HuH-7.5 (cell line): ENCODE data around the gene ZNF580.

Experiments
- DNase-seq: peaks from one replicate; pipeline ENCODE4 v3.0.0; 2011; ENCODE audit warnings: low spot score

Gene ZNF580

GRCh38 chr19:55624109-55625003 lies 16.4 kb upstream of the ZNF580 start, which contains the start of gene ZNF784:
TSS of gene ZNF784 (minus strand) at chr19:55624566. CDS start at chr19:55624561, 5 bp downstream.
- peak; percentile 94 for DNase-seq

DNA sequence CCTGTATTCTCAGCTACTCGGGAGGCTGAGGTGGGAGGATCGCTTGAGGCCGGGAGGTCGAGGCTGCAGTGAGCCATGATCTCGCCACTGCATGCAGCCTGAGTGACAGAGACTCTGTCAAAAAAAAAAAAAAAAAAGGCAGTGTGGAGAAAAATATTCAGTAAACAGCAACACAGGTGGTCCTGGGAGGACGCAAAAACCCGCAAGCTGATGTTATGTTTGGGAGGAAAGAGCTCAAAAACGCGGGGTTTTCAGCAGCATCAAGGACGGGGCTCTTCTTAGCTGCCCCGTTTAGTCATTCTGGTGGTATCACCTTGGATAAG lies 15.8 kb upstream of the ZNF580 start:
- DNase-seq: no peak

DNA sequence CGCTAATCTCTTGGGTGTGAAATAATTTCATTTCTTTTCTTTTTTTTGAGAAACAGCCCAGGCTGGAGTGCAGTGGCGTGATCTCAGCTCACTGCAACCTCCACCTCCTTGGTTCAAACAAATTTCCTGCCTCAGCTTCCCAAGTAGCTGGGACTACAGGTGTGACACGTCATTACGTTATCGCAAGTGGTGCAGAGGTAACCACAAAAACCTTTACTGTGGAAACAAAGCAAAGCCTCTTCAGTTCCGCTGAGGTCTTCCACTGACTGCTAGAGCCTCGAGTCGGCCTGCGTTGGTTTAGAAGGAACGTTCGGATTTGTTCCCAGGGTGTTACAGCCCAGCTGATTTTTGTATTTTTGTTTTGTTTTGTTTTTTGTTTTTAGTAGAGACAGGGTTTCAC lies 14.5 kb upstream of the ZNF580 start:
- DNase-seq: no peak

DNA sequence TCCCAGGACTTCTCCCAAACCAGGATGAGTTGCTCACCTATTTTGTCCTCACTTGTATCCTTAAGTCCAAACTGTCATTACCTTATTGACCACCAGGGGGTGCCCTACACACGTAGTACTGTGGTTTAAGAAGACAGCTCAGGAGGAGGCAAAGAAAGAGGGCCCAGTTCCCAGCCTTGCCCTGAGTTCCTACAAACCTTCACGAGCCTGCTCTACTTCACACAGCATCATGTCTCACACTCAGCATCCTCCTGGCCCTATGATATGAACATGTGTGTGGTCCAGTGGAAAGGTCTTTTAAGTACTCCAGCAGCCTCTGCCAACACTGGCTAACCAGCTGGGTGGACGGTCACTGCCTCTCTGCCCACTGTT lies 8.4 kb upstream of the ZNF580 start:
- no peak for DNase-seq

- DNase-seq: no peak
These were observed 6.9 kb upstream of the ZNF580 start for GRCh38 chr19:55633861-55634260.

DNA sequence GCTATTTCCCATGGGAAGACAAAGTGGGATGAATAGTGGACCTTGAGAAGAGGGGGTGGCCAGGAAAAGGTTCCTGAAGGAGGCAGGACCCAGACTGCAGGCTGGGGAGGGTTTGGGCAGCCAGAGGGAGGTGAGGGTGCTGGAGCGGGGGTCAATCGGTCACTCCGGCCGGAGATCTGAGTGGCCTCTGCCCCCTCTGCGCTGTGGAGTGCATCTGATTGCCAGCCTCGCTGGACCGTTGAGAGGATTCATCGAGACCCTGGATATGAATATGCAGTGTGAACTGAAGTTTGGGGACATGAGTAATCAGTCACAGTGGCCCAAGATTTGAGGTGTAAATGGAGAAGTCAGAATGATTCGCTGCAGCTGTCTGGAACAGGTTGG lies 5.5 kb upstream of the ZNF580 start:
- no peak for DNase-seq

DNA sequence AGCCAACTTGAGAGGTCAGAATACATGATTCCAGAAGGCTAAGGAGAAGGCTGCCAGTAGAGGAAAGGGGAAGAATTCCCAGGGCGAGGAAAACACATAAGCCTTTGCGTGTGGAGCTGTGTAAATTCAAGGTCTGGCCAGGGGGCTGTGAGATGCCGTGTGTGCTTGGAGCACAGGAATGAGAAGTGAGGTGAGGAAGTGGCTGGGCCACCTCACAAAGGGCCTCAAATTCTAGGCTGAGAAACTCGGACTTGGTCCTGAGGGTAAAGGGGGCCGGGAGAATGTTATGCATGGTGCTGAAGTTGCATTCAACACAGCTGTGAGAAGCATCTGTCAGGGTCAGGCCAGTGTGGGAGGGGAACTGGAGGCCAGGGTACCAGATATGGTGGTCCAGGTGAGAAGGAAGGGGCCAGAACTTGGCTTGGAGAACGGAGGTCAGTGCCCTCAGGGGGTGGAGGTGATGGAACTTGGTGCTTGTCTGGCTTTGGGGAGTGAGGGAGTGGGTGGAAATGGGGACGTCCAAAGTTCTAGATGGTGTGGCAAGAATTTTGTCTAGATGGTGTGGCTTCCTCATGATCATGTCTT lies 4.9 kb upstream of the ZNF580 start:
- DNase-seq: no peak

GRCh38 chr19:55636723-55637122 lies 4.1 kb upstream of the ZNF580 start:
- DNase-seq: no peak

DNA sequence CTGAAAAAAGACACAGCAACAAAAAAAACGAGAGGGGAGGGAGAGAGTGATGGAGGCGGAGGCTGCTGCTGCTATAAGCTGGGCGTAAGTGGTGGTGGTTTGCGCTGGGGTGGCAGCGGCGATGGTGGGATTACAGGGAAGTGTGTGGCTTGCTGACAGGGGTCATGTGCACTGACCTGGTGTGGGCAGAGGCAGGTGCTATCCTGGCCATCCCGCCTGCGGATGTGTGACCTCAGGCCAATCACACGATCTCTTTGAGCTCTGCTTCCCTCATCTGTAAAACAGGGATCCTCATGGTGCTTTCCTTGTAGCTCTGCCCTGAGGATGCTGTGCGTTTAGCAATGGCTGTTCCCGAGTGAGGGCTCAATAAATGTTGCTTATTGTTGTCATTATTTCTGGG lies 3.3 kb upstream of the ZNF580 start:
- DNase-seq: no peak

GRCh38 chr19:55638864-55639359 lies 1.9 kb upstream of the ZNF580 start:
- DNase-seq: no peak

- DNase-seq: no peak
These were observed 692 bp upstream of the ZNF580 start for GRCh38 chr19:55640043-55640576.

DNA sequence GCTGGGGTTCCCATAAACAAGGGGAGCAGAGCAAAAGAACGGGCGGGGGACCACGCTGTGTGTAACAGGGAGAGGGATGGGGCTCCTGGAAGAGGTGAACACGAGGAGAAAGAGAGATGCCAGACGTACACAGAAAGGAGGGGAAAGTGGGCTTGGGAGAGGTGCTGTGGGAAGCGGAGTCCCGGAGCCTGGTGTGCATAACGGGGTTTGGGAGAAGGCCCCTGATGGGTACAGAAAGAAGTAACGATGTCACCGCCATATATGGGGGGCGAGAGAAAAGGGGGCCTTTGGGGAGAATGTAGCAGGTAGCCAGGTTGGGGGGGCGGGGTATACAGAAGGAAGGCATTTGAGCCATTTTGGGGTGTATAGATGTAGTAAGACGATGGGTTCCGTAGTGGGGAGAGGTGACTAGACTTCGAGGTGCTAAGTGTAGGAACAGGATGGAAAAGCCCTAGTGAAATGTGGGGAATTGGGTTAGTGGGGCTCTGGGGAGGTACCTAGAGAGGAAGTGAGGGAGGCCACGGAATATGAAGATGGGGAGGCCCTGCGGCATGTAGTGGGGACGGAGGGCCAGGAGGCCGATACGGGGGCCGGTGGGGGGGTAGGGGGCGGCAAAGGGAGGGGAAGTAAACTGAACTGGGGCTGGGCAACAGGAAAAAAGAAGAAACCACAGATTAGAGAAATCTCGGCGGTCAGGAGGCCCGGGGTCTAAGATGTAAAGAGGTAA lies 787 bp downstream of the ZNF580 start:
- DNase-seq: no peak

DNA sequence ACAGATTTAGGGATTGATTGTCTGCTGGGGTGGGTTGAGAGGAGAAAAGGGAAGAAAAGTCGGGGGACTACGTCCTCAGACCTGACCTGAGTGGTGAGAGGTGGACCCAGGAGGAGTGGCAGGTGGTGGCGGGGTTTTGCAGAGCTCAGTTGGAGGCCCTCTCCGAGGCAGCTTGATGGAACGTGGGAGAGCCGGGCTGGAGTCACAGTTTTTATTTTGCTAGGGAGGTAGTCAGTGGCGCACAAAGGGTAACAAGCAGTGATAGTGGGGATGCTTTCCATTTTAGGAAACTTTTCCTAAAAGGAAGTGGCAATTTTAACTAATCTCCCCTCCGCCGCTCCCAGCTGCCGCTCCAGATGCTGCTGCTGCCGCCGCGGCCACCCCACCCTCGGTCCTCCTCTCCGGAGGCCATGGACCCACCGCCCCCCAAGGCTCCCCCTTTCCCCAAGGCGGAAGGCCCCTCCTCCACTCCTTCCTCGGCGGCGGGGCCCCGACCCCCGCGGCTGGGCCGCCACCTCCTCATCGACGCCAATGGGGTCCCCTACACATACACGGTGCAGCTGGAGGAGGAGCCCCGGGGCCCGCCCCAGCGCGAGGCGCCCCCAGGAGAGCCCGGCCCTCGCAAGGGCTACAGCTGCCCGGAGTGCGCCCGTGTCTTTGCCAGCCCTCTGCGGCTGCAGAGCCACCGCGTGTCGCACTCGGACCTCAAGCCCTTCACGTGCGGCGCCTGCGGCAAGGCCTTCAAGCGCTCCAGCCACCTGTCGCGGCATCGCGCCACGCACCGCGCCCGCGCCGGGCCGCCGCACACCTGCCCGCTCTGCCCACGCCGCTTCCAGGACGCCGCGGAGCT lies 1.6 kb downstream of the ZNF580 start:
- DNase-seq: no peak

- peak; percentile 96 for DNase-seq
These were observed 2.4 kb downstream of the ZNF580 start, which contains the start of gene ZNF581 for GRCh38 chr19:55643003-55643886. TSS of gene ZNF581 (plus strand) at chr19:55643649. CDS start at chr19:55644572, 923 bp downstream.

GRCh38 chr19:55643887-55644176 lies 3.0 kb downstream of the ZNF580 start:
- DNase-seq: no peak

- no peak for DNase-seq
These were observed 3.5 kb downstream of the ZNF580 start for GRCh38 chr19:55644191-55644833.

DNA sequence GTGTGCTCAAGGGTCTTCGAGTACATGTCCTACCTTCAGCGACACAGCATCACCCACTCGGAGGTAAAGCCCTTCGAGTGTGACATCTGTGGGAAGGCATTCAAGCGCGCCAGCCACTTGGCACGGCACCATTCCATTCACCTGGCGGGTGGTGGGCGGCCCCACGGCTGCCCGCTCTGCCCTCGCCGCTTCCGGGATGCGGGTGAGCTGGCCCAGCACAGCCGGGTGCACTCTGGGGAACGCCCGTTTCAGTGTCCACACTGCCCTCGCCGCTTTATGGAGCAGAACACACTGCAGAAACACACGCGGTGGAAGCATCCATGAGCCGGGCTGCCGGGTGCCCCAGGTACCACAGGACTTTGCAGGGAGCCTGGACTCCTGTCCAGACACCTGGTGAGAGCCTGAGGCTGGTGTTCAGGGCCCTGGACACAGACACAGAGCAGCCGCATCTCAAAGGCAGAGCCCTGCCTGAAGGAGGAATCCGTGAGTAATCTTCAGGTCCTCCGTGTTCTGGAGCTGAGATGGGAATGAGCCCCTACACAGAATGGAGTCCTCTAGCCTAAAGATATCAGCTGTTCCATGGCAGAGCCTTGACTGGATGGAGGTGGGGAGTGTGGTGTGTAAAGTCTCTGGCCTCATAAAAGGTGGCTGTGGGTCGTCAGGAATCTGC lies 4.2 kb downstream of the ZNF580 start:
- DNase-seq: no peak

DNA sequence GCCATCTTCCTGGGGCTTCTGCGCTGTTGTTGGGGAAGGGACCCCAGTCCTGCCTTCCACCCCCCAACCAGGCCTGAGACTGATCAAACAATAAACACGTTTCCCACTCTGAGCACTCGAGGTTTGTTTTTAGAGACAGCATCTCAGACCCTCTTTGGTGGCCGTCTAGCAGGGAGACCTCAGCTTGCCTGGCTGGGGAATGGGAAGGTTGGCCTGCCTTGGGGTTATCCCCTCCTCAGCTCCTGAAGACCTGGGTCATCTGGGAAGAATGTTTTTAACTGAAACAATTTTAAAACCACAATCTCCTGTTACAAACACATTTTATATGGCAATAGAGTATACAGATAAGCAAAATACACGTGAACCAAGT lies 4.7 kb downstream of the ZNF580 start:
- no peak for DNase-seq

DNA sequence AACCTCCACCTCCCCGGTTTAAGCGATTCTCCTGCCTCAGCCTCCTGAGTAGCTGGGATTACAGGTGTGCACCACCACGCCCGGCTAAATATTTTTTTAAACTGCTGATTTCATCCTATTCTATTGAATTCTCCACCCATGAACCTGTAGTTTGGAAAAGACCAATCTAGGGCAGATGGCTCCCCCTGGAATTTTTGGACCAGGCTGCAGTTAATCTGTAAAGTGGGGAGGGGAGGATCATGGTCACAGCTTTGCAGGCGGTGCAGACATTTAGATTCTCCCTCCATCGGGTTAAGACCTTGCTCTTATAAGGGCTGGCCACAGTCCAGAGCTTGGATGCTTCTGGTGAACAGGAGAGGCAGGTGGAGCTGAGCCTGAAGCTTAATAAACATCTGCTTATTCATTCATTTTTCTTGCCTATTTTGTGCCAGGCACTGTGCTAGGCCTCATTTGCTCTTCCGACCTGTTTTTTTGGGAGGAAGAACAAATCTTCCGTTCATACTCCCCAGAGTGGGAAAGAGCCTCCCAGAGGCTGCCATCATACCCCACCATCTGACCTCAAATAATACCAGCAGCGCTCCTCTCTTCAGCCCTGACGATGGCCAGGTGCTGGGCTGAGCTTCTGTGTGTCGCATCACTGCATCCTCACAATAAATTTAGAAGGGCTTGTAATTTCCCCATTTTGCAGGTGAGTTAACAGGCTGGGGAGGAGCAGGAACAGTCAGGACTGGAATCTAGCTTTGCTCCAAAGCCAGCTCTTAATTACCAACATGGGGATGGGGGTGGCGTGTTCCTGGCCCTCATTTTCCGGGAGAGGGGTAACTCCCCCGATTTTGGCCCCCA lies 6.3 kb downstream of the ZNF580 start:
- no peak for DNase-seq
